COLO668 (cell line): Measurements from ENCODE around the gene RAB10.

Source experiments
- DNase-seq: peaks from one replicate; lab custom pipeline; 2025; ENCODE audit not compliant: unreplicated experiment; lab: John Stamatoyannopoulos, UW

RAB10 gene

DNA sequence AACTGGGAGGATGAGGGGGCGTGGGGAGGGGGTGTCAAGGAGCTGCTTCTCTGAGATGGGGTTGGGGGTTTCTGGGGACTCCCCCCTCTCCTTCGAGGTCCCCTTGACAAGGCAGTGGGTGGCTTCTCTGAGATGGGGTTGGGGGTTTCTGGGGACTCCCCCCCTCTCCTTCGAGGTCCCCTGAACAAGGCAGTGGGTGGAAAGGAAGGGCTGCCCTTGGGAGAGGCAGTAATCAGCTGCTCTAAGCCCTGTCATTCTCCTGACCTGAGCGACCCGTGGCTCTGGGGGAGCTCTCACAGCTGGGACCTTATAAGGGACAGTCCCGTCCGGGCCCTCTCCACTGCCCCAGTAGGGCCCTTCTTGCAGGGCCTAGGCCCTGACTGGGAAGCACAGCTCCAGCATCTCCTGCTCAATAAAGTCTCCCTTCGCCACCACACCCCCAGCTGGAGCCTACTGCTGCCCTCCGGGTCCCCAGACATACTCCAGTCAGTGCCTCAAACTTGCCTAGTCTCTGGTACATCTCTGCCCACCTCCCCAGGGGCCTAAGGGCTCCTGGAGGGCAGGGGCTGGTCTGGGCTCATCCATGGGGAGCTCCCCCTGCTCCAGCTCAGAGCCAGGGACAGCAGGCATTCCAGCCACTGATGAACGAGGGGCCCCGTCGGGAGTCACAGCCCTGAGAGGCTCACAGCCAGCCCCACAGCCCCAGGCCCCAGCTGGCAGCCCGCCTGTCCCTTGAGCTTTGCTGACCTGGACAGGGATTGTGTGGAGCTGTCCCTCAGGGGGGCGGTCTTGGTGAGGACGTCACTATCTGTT, 141.8 kb downstream of the RAB10 start:
- no peak for DNase-seq

DNA sequence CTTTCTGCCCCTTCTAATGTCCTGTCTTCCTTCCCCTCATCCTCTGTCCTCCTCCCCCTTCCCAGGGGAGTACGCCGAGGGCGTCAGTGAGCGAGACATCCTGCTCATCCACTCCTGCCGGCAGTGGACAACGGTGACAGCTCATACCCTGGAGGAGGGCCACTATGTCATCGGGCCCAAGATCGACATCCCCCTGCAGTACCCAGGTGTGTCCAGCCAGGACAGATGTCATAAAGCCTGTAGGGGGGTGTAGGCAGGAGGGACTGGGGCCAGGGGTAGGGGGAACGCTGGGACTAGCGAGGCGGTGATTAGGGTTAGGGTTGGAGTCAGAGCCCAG, 142.4 kb downstream of the RAB10 start:
- DNase-seq = no peak

DNA sequence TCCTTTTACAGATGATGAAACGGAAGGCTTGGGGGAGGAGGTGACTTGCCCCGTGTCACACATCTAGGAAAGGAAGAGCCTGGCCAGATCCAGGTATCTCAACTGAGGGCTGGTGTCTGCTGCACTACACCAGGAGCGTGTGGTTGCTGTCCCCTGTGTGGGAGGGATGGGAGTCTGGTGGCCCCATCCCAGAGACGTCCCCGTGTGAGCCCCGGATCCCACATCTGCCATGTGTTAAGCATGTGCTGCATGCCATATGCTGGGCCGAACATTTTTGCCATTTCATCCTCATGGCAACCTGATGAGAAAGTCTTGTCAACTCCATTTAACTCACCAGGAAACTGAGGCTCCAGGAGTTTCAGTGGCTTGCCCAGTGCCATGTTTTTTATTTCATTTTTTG, 143.2 kb downstream of the RAB10 start:
- DNase-seq = no peak

DNA sequence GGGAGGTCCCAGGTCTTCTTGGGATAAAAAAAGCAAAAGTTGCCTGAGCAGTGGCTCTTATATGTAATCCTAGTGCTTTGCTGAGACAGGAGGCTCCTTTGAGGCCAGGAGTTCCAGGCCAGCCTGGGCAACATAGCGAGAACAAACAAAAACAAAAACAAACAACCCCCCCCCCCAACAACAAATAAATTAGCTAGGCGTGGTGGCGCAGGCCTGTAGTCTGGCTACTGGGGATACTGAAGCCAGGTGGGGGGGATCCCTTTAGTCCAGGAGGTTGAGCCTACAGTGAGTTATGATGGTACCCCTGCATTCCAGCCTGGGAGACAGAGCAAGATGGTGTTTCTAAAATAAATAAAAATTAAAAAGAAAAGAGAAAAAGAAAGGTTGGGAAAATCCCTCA, 144.4 kb downstream of the RAB10 start:
- no peak for DNase-seq

DNA sequence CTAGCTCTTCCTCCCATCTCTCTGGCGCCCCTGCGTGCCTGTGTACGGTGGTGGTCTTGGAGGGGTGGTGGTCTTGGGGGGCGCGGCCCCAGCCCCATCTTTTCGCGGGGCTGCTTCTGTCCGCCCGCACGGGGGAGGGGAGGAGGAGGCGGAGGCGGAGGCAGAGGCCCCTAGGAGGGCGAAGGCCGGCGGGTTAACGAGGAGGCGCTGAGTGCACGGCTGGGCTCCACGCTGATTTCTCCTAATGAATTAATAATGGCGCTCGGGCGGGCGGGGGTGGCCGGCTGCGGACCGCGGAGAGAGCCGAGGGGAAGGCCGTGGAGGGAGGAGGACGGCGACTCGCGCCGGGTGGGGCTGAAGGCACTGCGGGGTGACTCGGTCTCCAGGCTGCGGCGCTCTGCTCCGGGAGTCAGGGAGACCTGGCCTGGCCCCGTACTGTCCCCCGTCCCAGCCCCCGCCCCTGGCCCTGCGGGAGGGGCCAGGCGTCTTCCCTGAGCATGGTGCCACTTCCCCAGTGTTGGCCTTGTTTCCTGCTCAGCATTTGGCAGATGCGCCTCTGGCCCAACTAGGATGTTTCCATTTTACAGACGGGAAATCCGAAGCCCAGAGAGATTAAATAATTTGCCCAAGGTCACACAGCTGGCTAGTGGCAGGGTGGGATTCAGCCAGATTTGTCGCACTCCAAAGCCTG, 145.0 kb downstream of the RAB10 start:
- peak; percentile 45 for DNase-seq

DNA sequence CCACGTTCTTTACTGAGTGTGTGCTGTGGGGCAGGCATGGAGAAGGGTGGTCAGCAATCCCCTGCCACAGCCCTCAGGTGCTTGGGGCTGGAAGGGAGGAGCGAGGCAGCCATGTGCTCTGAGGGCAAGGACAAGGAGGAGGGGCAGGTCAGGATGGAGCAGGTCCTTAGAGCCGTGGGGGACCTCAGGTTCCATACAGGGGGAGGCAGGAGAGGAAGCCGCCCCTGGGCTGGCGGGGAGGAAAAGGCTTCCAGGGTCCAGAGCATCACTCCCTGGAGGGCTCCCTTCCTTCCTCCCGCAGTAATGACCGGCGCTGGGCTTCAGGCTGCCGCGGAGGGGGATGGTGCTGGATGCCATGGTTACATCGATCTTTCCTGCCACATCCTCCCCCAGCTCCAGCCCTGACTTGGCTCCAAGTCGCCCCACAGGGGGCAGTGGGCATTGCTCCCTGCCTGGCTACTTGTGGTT, 145.6 kb downstream of the RAB10 start:
- peak; percentile 15 for DNase-seq

DNA sequence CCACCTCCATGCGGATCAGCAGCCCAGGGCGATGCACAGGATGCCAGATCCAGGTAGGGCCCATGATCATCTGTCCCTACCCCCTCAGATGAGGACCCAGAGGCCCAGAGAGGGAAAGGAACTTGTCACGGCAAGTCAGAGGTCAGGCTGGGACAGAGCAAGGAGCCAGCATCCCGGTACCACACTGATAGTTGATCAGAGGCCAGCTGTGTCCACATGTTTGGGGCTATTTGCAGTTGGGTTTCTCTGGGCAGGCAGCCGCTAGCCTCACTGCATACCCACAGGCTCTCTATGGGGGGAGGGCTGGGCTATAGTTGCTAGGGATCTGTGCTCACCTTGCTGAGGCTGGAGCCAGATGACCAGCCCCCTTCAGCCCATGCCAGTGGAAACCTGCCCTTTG, 148.6 kb downstream of the RAB10 start:
- DNase-seq = no peak

DNA sequence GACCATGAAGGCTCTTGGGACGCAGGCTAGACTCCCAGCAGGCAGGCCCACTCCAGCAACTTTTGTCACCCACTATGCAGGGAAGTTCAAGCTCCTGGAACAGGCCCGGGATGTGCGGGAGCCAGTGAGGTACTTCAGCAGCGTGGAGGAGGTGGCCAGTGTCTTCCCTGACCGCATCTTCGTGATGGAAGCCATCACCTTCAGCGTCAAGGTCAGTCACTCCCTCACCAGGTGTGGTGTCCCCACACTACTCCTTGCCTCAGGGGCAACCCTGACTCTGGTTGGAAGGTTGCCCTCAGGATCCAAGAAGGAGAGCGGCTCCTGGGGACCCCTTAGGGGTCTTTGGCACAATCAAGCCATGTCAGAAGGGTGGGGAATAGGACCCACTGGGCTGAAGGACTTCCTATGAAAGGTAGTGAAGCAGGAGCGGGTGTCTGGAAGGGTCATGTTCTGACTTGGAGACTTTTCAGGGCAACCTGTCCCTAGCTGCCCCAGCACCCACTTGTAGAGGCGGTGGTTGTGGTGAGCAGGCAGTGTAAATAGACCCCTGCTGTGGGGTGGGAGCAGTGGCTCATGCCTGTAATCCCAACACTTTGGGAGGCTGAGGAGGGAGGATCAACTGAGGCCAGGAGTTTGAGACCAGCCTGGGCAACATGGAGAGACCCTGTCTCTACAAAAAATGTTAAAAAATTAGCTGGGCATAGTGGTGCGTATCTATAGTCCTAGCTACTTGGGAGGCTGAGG, 149.2 kb downstream of the RAB10 start:
- DNase-seq = no peak

DNA sequence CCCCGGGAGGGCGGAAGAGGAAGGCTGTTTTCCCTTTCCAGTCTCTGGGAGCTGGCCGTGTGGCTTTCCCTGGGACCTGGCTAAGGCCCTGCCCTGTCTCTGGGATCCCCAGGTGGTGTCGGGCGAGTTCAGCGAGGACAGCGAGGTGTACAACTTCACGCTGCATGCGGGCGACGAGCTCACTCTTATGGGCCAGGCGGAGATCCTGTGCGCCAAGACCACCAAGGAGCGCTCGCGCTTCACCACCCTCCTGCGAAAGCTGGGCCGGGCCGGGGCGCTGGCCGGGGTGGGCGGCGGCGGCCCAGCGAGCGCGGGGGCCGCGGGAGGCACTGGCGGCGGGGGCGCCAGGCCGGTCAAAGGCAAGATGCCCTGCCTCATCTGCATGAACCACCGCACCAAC, 150.2 kb downstream of the RAB10 start:
- DNase-seq = no peak

DNA sequence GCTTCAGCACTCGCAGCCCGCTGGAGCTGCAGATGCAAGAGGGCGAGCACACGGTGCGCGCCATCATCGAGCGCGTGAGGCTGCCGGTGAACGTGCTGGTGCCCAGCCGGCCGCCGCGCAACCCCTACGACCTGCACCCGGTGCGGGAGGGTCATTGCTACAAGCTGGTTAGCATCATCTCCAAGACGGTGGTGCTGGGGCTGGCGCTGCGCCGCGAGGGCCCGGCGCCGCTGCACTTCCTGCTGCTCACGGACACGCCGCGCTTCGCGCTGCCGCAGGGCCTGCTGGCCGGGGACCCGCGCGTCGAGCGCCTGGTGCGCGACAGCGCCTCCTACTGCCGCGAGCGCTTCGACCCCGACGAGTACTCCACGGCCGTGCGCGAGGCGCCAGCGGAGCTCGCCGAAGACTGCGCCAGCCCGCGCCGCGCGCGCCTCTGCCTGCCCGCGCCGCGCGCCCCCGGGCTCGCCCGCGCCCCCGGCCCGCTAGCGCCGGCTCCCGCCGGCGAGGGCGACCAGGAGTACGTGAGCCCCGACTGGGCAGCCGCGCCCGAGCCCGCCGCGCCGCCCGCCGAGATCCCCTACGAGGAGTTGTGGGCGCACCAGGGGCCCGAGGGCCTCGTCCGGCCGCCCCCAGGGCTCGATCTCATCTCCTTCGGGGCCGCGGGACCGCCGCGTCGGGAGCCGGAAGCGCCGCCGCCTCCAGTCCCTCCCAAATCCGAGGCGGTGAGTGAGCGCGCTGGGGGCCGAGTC, 150.8 kb downstream of the RAB10 start:
- peak; percentile 87 for DNase-seq

DNA sequence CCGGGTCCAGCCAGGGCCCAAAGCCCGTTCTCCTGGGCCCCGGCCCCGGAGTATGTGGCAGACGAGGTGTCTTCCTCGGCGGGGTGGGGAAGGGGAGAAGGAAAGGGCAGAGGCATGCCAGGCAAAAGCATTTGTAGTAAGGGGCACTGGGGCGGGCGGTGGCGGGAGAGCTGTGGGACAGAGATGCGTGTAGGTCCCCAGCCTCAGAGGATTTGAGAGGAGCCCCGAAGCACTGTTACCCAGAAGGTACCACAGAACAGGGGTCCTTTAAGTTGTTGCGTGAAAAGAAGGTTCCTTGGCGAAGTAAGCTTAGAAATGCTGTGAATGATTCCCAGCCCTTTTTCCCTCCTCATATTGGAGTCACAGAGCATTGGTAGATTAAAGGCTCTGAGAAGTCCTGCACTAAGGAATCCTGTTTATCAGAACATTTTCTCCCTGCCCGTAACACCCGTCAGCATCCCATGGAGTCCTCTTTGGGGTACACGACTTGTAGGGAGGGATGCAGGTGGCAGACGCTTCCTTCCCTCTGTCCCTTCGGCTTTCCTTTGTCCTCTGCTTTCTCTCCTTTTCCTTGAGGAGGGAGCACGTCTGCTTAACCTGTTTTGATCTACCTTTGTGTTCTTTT, 151.5 kb downstream of the RAB10 start:
- DNase-seq = no peak

DNA sequence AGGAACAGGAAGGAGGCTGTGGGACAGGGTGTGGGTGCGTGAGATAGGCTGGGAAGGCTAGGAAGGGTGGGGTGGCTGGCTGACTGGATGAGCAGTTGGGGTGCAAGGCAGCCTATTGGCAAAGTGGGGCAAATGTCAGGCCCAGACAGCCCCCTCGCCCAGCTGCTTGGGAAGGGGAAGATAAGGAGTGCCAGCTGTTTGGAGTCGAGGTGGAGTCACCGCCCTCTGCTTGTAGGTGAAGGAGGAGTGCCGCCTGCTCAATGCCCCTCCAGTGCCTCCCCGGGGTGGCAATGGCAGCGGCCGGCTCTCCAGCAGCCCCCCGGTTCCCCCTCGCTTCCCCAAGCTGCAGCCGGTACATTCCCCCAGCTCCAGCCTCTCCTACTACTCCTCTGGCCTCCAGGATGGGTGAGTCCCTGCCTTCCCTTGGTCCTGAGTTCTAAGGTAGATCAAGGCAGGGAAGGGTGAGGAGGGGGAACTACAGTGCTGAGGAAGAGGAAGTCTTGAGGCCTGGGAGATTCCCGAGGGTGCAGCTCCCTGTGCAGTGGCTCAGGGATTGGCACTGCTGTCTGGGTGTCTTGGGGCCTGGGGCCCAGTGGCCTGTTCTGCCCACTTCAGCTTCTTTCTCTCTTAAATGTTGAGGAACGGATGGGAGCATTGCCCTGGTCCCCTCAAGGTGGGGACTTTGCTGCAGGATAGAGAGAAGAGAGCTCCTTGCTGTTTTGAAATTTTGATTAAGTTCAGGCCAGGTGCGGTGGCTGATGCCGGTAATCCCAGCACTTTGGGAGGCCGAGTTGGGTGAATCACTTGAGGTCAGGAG, 152.3 kb downstream of the RAB10 start:
- no peak for DNase-seq
